Measurements from ENCODE around the gene RTN4RL2.

- no peak for TF ChIP-seq GATA2 (IDR thresholded peaks at IDR 0.05; ENCODE audit: low read depth, low read length)
- no peak for TF ChIP-seq GATA3 (IDR thresholded peaks at IDR 0.05; ENCODE audit: low read depth, low read length)
Observed at GRCh38 chr11:57474017-57474802, 13.9 kb downstream of the RTN4RL2 start.
